GM18511 (cell line): ENCODE measurements around the gene IRAK3.

ENCODE experiments used
- ATAC-seq: cut with Tn5 transposase; IDR thresholded peaks from one replicate; pipeline ENCODE4 v1.9.1; 2021; ENCODE audit warnings: mild to moderate bottlenecking, moderate library complexity; ENCODE audit not compliant: unreplicated experiment

IRAK3 gene

GRCh38 chr12:66301944-66302826 lies 113.2 kb downstream of the IRAK3 start, which contains the start of gene HELB:
TSS of gene HELB (plus strand) at chr12:66302493. CDS start at chr12:66302604, 111 bp downstream.
- peak; percentile 92 for ATAC-seq

- no peak for ATAC-seq
Measured at GRCh38 chr12:66302827-66303169, 113.8 kb downstream of the IRAK3 start.

- peak; percentile 48 for ATAC-seq
Measured at GRCh38 chr12:66303316-66303804, 114.3 kb downstream of the IRAK3 start.
